ENCODE results near the gene ROR1. TPM values are rescaled to one million over a fixed set of nuclear protein-coding genes. Genes with fewer than 3 reads are reported as not detected.

The ROR1 gene
- total RNA-seq, 1 donor from 2014 or later, result 30.3 TPM

GRCh38 chr1:63983391-63984256 lies 209.8 kb downstream of the ROR1 start:
- Mint-ChIP-seq H3K4me3 (no peak overlapping the region), H3K27ac (no peak overlapping the region), H3K9me3 (no peaks in the 10 kb centered on the region), H3K36me3 (no peaks in the 10 kb centered on the region), H3K27me3 (ENCODE audit: insufficient read depth, low read depth) (no peaks in the 10 kb centered on the region), H3K4me1 (no peaks in the 10 kb centered on the region)
- no peak for TF ChIP-seq EZH2 (IDR thresholded peaks at IDR 0.05)
- TF ChIP-seq CTCF (IDR thresholded peaks at IDR 0.05), result no peak
- no peak for TF ChIP-seq EZH2phosphoT487 (IDR thresholded peaks at IDR 0.05)
- DNase-seq (ENCODE audit: low spot score), result no peak
- no peaks in the 10 kb centered on the region for H3F3A ChIP-seq (ENCODE audit: low read depth)
- no peaks in the 10 kb centered on the region for H3K36me3 ChIP-seq
- peaks cover 67% of the 10 kb centered on the region for H3K79me2 ChIP-seq (ENCODE audit: low read depth)
- H3K27me3 ChIP-seq, result no peaks in the 10 kb centered on the region
- no peak overlapping the region for H3K27ac ChIP-seq
- no peak overlapping the region for H3K4me2 ChIP-seq
- H2AFZ ChIP-seq (replicated peaks), result no peak overlapping the region
- H3K4me3 ChIP-seq, result no peak overlapping the region
- H3K4me1 ChIP-seq, result peaks cover 5% of the 10 kb centered on the region
- H3K9ac ChIP-seq, result no peak overlapping the region
- H3K9me3 ChIP-seq (ENCODE audit: low read depth), result no peaks in the 10 kb centered on the region
- peaks cover 11% of the 10 kb centered on the region for H4K20me1 ChIP-seq (ENCODE audit: low read depth)

- Histone ChIP-seq H3K27ac (no peak overlapping the region), H3K4me3 (no peak overlapping the region), H3K9me3 (ENCODE audit: low read depth) (no peaks in the 10 kb centered on the region), H3K36me3 (no peaks in the 10 kb centered on the region), H2AFZ (replicated peaks) (no peak overlapping the region), H3F3A (ENCODE audit: low read depth) (no peaks in the 10 kb centered on the region), H3K4me2 (no peak overlapping the region), H3K4me1 (peaks cover 5% of the 10 kb centered on the region), H3K79me2 (ENCODE audit: low read depth) (peaks cover 67% of the 10 kb centered on the region), H4K20me1 (ENCODE audit: low read depth) (peaks cover 11% of the 10 kb centered on the region), H3K9ac (no peak overlapping the region), H3K27me3 (no peaks in the 10 kb centered on the region)
- H3K4me3 Mint-ChIP-seq, result no peak overlapping the region
- H3K27ac Mint-ChIP-seq, result no peak overlapping the region
- no peak for DNase-seq (ENCODE audit: low spot score)
- no peaks in the 10 kb centered on the region for H3K9me3 Mint-ChIP-seq
- no peaks in the 10 kb centered on the region for H3K36me3 Mint-ChIP-seq
- no peaks in the 10 kb centered on the region for H3K4me1 Mint-ChIP-seq
- no peak for TF ChIP-seq EZH2phosphoT487 (IDR thresholded peaks at IDR 0.05)
- no peak for TF ChIP-seq CTCF (IDR thresholded peaks at IDR 0.05)
- no peaks in the 10 kb centered on the region for H3K27me3 Mint-ChIP-seq (ENCODE audit: insufficient read depth, low read depth)
Observed at GRCh38 chr1:63984257-63984929, 210.6 kb downstream of the ROR1 start.

- Histone ChIP-seq H3K4me1 (peaks cover 5% of the 10 kb centered on the region), H2AFZ (replicated peaks) (no peak overlapping the region), H3K27ac (no peak overlapping the region), H3K9me3 (ENCODE audit: low read depth) (no peaks in the 10 kb centered on the region), H4K20me1 (ENCODE audit: low read depth) (peaks cover 11% of the 10 kb centered on the region), H3K4me3 (no peak overlapping the region), H3K79me2 (ENCODE audit: low read depth) (peaks cover 67% of the 10 kb centered on the region), H3K4me2 (no peak overlapping the region), H3K27me3 (no peaks in the 10 kb centered on the region), H3K9ac (no peak overlapping the region), H3K36me3 (no peaks in the 10 kb centered on the region), H3F3A (ENCODE audit: low read depth) (no peaks in the 10 kb centered on the region)
- H3K9me3 Mint-ChIP-seq, result no peaks in the 10 kb centered on the region
- no peak overlapping the region for H3K27ac Mint-ChIP-seq
- H3K27me3 Mint-ChIP-seq (ENCODE audit: insufficient read depth, low read depth), result no peaks in the 10 kb centered on the region
- H3K36me3 Mint-ChIP-seq, result no peaks in the 10 kb centered on the region
- no peak for DNase-seq (ENCODE audit: low spot score)
- TF ChIP-seq EZH2 (IDR thresholded peaks at IDR 0.05), result no peak
- TF ChIP-seq CTCF (IDR thresholded peaks at IDR 0.05), result no peak
- no peak for TF ChIP-seq EZH2phosphoT487 (IDR thresholded peaks at IDR 0.05)
- no peak overlapping the region for H3K4me3 Mint-ChIP-seq
- no peaks in the 10 kb centered on the region for H3K4me1 Mint-ChIP-seq
Observed at GRCh38 chr1:63984930-63985290, 211.1 kb downstream of the ROR1 start.

Measured in neural progenitor cell (in vitro differentiated cells).